Cardiac fibroblast (primary cell): ENCODE data around the gene TGM5.
A peak's percentile ranks its signal among the peaks of the same experiment; 100 is the strongest.

Source experiments
- DNase-seq, 2 donors: peaks; one replicate each; pipeline versions ENCODE4 v3.0.0 to v3.0.0-alpha.2; 2010; ENCODE audit warnings: low read depth in 2 of 2
- H3K4me3 ChIP-seq, 2 donors: replicated peaks in 1 of 2; 1 replicate in 1 of 2; 2 replicates in 1 of 2; pipeline ENCODE4 v1.5.1; 2011; ENCODE audit warnings: low read depth in 2 of 2, low read length in 2 of 2, mild to moderate bottlenecking in 2 of 2, moderate library complexity in 1 of 2
- TF ChIP-seq, protein P1 (sequence below): IDR thresholded peaks from one replicate; pipeline ENCODE4 v1.5.1; 2011; ENCODE audit warnings: low read depth, mild to moderate bottlenecking, low read length, inconsistent platforms

The TGM5 gene

DNA sequence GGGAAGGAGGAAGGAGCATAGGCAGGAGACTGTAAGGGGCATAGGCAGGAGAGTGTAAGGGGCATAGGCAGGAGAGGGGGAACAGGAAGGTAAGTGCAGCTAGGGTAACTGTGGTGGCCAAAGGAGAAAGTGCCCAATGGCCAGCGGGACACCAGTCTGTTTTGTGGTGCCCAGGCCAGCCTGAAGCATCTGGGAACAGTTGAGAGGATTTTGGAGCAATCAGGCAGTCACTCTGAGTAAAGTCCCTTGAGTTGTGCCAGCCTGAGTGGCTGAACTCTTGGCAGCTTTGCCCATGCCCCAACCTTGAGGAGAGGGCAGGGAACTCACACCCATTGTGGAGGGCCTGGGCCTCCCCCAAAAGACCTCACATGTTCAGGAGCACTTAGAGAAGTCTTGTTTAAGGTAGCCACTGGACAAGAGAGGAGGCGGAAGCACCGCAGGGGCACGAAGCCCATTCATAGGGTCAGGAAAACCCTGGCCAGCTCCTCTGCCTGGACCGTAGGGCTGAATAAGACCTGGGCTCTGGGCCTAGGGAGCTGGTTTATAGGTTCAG, 3.5 kb upstream of the TGM5 start:
- TF ChIP-seq, protein P1, sequence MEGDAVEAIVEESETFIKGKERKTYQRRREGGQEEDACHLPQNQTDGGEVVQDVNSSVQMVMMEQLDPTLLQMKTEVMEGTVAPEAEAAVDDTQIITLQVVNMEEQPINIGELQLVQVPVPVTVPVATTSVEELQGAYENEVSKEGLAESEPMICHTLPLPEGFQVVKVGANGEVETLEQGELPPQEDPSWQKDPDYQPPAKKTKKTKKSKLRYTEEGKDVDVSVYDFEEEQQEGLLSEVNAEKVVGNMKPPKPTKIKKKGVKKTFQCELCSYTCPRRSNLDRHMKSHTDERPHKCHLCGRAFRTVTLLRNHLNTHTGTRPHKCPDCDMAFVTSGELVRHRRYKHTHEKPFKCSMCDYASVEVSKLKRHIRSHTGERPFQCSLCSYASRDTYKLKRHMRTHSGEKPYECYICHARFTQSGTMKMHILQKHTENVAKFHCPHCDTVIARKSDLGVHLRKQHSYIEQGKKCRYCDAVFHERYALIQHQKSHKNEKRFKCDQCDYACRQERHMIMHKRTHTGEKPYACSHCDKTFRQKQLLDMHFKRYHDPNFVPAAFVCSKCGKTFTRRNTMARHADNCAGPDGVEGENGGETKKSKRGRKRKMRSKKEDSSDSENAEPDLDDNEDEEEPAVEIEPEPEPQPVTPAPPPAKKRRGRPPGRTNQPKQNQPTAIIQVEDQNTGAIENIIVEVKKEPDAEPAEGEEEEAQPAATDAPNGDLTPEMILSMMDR = no peak
- DNase-seq = no peak
- H3K4me3 ChIP-seq = no peak overlapping the region

DNA sequence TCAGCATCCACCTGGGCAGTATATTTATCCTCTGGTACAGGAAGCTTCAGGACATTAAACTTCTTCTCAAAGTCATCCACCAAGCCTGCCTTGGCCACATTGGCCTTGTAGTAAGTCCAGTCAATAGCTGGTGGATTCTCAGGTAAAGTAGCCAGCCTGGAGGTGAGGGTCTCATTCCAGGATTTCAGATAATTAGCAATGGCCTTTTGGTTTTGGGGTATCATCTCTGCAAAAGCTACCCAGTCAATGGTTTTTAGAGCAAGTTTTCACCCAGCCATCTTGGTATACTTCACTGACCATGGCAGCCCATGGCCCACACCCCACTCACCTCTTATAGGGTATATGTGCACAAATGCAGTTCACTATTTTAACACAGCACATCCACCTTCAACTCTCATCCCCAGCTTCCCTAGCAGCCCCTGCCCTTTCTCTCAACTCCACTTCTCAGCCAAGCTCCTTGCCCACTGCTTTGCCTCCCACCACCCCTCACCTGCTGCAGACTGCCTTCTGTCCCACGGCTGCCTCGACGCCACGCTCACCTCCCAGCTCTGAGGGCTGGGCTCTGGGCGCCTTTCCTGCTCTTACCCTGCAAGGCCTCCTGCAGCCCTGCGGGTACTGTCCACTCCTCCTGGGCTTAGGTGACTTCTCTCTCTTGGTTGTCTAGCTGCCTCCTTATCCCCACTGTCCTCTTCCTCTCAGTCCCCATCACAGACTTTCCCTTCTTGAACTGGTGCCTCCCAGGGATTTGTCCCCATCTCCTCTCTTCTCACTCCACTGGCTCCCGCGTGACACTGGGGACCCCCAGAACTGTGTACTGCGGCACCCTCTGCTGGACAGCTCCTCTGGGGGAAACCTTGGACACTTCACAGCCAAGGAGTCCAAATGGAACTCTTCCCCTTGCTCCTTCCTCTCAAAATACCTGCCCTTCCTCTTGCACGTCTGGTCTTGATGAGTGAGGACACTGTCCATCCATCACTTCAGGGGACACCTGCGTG, 1.7 kb upstream of the TGM5 start:
- TF ChIP-seq, protein P1 = no peak
- H3K4me3 ChIP-seq = no peak overlapping the region

DNA sequence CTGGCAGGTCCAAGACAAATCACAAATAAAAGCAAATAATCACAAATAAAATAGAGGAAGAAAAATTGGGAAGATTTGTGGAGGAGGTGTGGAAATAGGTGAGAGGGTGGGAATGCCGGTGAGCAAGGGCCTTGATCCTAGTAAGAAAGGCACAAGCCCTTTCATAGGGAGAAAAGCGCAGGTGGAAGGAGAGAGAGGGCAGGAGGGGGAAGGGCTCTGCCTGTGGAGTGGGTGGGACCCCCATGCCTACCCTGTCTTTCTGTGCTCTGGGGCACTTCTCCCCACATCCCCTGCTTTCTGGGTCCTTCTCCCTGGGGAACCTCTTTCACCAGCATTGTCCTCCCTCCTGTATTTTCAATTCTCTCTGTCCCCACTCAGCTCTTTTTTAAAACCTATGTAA, 711 bp upstream of the TGM5 start:
- no peak overlapping the region for H3K4me3 ChIP-seq
- DNase-seq = no peak
- TF ChIP-seq, protein P1 = no peak

More for the DNA sequence above, 1.7 kb upstream of the TGM5 start:
- peak in 1 of 2 donors; percentile 7 for DNase-seq

DNA sequence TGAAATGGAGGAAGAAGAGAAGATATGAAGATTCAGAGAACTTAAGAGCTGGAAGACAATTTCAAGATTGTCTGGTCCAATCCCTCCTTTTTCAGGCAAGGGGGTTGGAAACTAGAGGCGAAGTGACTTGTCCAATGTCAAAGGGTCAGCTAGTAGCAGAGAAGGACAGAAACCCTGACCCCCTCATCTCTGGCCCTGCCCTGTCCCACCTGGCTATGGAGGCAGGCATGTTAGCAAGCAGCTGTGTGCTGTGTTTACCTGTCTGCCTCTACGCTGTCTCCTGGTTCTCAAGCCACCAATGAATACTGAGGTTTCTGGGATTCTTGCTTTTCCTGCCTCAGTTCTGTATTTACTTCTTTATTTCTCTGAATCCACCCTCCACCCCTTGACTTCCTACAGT, 342 bp downstream of the TGM5 start:
- DNase-seq = no peak
- TF ChIP-seq, protein P1 = no peak
- no peak overlapping the region for H3K4me3 ChIP-seq

DNA sequence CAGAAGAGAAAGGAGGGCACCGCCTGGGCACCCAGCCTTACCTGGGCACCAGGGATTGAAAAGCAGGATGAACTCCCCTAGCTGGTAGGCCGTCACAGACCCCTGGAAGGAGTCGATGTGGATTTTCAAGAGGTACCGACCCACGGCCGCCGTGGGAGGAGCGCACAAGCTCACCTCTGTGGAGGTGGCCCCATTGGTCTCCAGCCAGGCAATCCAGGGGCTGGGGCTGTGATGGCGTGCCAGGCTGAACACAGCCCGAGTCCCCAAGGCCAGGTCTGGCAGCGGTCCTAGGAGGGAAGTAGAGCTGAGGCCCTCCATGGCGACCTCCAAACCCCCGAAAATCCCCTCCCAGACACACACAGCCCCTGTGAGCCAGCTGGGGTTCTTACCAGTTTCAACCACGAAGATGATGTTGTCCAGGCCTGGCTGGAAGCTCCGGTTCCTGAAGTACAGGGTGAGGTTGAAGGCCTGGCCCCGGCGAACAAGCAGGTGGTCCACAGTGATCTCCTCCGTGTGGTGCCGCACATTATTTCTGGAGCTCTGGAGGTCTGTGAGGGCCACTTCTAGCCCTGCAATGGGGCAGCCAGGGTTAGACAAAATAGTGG, 6.6 kb downstream of the TGM5 start:
- no peak overlapping the region for H3K4me3 ChIP-seq
- no peak for DNase-seq
- TF ChIP-seq, protein P1 = no peak

DNA sequence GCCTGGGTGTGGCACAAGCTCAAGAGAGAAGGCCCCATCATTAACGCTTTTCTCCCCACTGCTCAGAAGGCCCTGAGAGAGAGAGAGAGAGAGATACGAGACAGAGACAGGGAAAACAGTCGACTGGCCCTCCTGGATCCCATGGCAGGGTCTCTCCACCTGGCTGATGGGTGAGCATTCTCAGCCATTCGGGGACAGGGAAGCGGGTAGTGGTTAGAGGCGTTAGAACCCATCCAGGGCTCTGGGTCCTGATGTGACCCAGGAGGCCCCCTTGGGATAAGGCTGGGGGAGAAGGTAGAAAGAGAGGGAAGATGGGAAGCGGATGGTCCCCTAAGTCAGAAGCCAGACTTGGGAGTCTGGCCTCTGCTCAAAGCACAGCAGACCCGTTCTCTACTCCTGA, 7.9 kb downstream of the TGM5 start:
- TF ChIP-seq, protein P1 = no peak
- H3K4me3 ChIP-seq = no peak overlapping the region
- DNase-seq = no peak
